T-helper 1 cell treated with Interleukin-12 subunit alpha and Interleukin-12 subunit beta and Interleukin-4 antibody, amounts not matched to agents 30 μg/mL and 1 μg/mL, for 36 hours (primary cell): ENCODE measurements around the gene LTA4H.

Experiments used
- H3K27ac Mint-ChIP-seq: one replicate; pipeline ENCODE4 v1.8.0; 2021; ENCODE audit warnings: mild to moderate bottlenecking, mixed read lengths
- H3K27me3 Mint-ChIP-seq: one replicate; pipeline ENCODE4 v1.8.0; 2021; ENCODE audit warnings: low read depth, mixed read lengths
- H3K36me3 Mint-ChIP-seq: one replicate; pipeline ENCODE4 v1.8.0; 2021; ENCODE audit warnings: low read depth, mixed read lengths
- H3K4me1 Mint-ChIP-seq: one replicate; pipeline ENCODE4 v1.8.0; 2021; ENCODE audit warnings: low read depth, mixed read lengths
- H3K4me3 Mint-ChIP-seq: one replicate; pipeline ENCODE4 v1.8.0; 2021; ENCODE audit warnings: mild to moderate bottlenecking, moderate library complexity, mixed read lengths
- H3K9me3 Mint-ChIP-seq: one replicate; pipeline ENCODE4 v1.8.0; 2021; ENCODE audit warnings: mixed read lengths

Gene LTA4H

DNA sequence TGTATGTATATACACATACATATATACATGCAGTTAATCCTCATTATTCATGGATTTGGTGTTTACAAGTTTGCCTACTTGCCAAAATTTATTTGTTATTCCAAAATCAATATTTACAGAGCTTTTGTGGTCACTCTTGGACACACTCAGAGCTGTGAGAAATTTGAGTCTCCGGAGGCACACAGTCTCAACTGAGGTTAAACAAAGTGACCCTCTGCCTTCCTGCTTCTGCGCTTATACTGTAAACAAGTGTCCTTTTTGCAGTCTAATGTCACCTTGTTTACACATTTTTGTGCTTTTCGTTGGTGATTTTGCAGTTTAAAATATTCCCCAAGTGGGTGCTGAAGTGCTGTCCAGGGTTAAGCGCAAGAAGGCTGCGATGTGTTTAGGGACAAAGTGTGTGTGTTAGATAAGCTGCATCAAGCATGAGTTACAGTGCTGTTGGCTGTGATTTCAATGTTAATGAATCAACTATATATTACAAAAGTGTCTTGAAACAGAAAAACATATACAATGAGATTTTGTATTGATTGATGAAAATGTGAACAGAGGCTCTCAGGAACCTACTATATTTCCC, 13.1 kb upstream of the LTA4H start:
- H3K36me3 Mint-ChIP-seq = peaks cover 3% of the 10 kb centered on the region
- H3K27me3 Mint-ChIP-seq = no peaks in the 10 kb centered on the region
- peaks cover 22% of the 10 kb centered on the region for H3K9me3 Mint-ChIP-seq
- peaks cover 39% of the 10 kb centered on the region for H3K4me1 Mint-ChIP-seq
- peak overlapping the region; percentile 83 for H3K27ac Mint-ChIP-seq
- peak overlapping the region; percentile 46 for H3K4me3 Mint-ChIP-seq

DNA sequence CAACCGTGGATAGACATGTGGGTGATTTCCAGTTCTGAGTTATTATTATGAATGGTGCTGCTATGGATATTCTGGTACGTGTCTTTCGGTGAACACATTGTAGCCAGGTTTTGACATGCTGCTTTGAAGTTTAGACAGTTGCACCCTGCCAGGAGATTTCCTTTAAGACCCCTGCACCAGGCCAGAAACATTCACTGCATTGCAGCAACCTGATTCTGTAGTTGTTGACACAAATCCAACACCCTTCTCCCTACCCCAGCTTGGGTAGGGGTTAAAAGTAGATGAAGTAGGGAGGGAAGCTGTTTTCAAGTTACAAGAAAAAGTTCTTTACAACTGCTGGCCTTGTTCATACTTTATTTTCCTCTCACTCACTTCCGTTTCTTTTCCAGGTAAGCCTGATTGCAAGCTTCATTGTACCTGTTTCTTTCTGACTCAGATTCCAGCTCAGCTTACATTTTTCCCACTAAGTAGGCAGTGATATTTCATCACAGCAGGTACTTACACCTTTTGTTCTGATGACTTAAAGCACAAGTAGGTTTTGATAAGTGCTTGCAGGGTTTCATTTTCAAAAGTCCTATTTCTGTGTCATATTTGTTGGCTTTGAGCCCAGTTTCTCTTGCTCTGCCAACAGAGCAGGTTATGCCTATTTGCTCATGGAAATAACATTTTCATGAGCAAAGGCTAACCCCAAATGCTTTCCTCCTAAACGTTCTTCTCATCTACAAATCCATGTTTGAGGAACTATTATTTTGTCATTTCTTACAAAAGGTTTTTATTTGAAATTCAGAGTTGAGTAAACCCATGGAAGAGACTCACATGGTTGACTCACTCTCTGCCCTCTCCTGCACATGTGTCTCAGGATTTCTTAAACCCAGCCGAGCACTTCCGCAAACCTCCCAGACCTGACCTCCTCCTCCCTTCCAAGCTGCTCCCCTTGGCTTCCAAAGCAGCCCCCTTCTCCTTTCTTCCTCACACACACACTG, 12.1 kb upstream of the LTA4H start:
- Mint-ChIP-seq H3K9me3 (peaks cover 12% of the 10 kb centered on the region), H3K27ac (peak overlapping the region; percentile 83), H3K4me3 (peak overlapping the region; percentile 46), H3K4me1 (peaks cover 39% of the 10 kb centered on the region), H3K36me3 (peaks cover 3% of the 10 kb centered on the region), H3K27me3 (no peaks in the 10 kb centered on the region)

DNA sequence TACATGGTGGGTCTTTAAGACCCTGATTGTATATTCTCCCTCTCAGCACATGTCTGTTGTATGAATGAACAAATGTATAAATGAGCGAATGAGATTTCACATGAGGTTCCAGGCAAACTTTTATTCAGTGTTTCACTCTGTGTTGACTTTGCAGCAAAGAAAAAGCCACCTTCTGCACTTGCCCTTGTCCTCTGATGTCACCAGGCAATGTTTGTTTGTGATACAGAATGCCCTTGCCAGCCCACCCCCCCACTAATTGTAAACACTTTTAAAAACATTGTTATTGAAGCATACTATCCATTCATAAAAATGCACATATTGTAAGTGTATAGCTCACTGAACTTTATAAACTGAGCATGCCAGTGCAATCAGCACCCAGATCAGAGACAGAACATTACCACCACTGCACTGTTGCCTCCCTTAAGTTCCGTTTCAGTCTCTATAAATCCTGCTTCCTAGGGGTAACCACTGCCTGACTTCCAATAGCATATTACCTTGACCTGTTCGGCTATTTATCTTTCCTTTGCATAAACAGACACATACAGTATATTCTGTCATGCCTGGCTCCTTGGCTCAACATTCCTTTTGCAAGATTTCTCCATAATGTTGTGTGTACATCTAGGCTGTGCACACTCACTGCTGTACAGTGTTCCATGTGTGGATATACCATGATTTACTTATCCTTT, 11.3 kb upstream of the LTA4H start:
- Mint-ChIP-seq H3K9me3 (peaks cover 7% of the 10 kb centered on the region), H3K27me3 (no peaks in the 10 kb centered on the region), H3K4me1 (peaks cover 39% of the 10 kb centered on the region), H3K36me3 (peaks cover 3% of the 10 kb centered on the region), H3K4me3 (peak overlapping the region; percentile 9), H3K27ac (peak overlapping the region; percentile 83)

DNA sequence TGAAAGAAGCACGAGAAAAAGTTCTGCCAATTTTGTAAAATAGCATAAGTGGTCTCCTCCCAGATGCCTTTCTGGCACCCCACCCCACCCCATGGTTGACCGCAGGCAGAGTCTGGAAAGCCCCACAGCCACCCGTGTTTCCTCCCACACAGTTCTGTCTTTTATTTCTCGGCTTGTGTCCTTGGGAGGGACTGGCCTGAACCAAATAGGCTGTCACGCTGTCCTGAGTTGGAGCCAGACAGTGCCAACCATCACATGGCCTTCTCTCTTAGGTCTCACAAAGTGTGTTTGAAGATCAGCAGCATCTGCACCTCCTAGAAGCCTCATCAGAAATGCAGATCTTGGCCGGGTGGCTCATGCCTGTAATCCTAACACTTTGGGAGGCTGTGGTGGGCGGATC, 10.2 kb upstream of the LTA4H start:
- Mint-ChIP-seq H3K9me3 (peaks cover 7% of the 10 kb centered on the region), H3K27me3 (no peaks in the 10 kb centered on the region), H3K27ac (no peak overlapping the region), H3K4me3 (no peak overlapping the region), H3K4me1 (peaks cover 39% of the 10 kb centered on the region), H3K36me3 (no peaks in the 10 kb centered on the region)

DNA sequence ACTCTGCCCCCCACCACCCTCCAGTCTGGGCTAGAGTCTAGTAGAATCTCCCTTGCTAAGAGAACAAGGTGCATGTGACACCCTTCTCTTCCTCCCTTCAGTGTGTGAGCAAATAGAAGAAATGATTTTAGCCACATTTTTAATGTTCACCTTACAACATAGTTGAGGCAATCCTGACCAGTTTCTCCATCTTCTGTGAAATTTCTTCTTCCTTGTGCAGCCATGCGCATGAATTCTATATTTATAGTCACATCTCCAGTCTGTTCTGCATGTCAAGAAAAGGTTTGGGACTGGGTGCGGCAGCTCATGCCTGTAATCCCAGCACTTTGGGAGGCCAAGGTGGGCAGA, 9.5 kb upstream of the LTA4H start:
- peaks cover 39% of the 10 kb centered on the region for H3K4me1 Mint-ChIP-seq
- no peaks in the 10 kb centered on the region for H3K36me3 Mint-ChIP-seq
- peak overlapping the region; percentile 16 for H3K27ac Mint-ChIP-seq
- H3K9me3 Mint-ChIP-seq = peaks cover under 1% of the 10 kb centered on the region
- H3K4me3 Mint-ChIP-seq = no peak overlapping the region
- no peaks in the 10 kb centered on the region for H3K27me3 Mint-ChIP-seq

DNA sequence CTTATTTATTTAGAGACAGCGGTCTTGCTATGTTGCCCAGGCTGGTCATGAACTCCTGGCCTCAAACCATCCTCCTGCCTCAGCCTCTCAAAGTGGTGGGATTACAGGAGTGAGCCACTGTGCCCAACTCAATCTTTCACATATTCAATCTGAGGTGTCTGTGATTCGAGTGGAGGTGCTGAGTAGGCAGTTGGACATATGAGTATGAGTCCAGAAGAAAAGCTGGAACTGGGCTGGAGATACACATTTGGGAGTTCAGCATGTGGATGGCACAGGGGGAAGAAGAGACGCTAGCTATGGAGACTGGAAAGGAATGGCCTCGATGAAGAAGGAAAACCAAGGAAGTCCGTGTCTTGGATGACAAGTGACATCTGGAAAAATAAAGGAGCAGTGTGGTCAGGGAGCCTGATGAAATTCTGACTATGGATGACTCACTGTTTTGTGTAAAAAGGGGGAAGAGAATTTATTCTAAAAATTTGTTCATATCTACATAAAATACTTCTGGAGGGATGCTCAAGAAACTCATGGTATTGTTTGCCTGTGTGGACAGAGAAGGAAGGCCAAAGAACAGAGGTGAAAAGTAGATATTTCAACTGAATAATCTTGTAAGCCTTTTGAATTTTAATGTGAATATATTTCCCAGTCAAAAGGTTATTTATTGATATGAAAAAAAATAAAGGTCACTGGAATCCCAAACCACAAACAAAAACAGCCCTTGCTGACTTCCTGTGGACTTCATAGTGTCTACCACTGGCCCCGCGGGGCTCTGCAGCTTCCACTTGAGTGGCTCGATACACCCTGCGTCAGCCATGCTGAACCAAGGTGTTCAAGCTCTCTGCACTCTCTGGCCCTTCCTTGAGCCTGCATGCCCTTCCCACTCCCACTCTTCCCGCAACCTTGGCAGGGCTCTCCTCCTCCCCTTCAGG, 8.9 kb upstream of the LTA4H start:
- Mint-ChIP-seq H3K9me3 (no peaks in the 10 kb centered on the region), H3K27ac (peak overlapping the region; percentile 16), H3K27me3 (no peaks in the 10 kb centered on the region), H3K36me3 (no peaks in the 10 kb centered on the region), H3K4me1 (peaks cover 35% of the 10 kb centered on the region), H3K4me3 (no peak overlapping the region)

DNA sequence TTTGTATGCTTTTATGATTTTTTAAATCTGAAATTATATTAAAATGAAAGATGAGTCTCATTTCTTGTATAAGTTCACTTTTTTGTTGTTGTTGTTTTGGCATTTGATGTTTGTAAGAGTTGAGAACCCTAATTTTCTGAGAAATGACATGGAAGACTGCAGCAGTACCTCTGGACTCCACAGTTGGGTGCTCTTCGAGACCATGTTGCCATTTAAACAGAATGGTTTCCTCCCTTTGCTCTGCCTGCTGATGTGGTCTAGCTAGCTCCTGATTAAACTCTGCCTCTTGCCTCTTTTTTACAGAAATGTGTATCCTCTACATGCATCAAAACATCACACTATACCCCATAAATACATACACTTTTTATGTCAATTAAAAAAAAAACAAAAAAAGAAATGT, 5.8 kb upstream of the LTA4H start:
- Mint-ChIP-seq H3K4me3 (no peak overlapping the region), H3K4me1 (peaks cover 10% of the 10 kb centered on the region), H3K27ac (no peak overlapping the region), H3K9me3 (no peaks in the 10 kb centered on the region), H3K36me3 (no peaks in the 10 kb centered on the region), H3K27me3 (no peaks in the 10 kb centered on the region)

DNA sequence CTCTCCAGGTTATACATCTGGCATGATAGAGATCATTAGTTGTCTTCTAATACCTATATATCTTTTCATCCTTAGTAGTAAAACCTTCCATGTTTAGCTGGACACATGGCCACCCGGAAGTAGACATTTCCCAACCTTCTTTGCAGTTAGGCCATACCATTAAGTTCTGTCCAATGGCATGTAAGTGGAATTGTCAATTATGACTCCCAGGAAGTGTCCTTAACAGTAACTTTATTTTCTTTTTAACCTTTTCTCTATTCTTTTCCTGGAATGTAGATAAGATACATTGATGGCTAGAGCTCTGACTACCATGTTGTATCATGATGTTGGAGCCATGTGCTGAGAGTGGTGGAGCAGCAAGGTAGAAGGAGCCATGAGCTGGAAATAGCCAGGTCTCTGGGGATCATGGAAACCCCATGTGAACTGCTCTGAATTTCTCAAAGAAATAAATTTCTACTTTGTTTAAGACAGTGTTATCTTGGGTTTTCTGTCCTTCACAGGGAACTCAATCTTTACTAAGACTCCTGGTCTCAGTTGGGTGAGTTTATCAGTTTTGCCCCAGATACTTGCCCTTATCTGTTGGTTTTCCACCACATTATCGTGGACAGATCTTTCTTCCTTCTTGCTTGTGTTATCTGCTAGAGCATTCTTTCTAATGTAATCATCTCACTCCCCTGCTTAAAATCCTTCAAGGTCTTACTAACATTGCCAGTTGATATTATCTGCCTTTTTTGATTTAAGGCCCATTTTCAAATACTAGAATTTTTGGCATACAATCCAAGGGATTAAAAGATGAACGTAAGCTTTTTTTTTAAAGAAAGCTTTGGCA, 5.1 kb upstream of the LTA4H start:
- no peaks in the 10 kb centered on the region for H3K27me3 Mint-ChIP-seq
- no peak overlapping the region for H3K27ac Mint-ChIP-seq
- no peaks in the 10 kb centered on the region for H3K36me3 Mint-ChIP-seq
- no peaks in the 10 kb centered on the region for H3K9me3 Mint-ChIP-seq
- peaks cover 10% of the 10 kb centered on the region for H3K4me1 Mint-ChIP-seq
- no peak overlapping the region for H3K4me3 Mint-ChIP-seq

DNA sequence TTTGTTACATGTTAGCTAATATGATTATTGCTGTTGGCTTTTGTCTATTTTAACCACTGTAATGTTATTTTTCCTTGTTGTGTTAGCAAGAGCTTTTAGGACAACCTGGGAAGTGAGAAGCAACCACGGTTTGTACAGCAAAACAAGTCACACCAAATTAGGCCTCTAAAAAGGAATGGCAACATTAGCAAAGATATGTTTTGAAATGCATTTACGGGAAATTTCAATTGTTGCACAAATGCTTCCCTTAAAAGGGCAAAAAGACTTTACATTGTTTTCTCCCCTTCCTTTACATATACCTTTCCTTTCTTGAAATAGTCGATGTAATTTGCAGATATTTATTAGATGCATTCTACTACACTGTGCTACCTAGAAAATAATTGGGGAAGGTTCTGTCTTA, 4.1 kb upstream of the LTA4H start:
- Mint-ChIP-seq H3K27ac (no peak overlapping the region), H3K9me3 (no peaks in the 10 kb centered on the region), H3K36me3 (no peaks in the 10 kb centered on the region), H3K4me3 (no peak overlapping the region), H3K27me3 (no peaks in the 10 kb centered on the region), H3K4me1 (peaks cover 6% of the 10 kb centered on the region)

DNA sequence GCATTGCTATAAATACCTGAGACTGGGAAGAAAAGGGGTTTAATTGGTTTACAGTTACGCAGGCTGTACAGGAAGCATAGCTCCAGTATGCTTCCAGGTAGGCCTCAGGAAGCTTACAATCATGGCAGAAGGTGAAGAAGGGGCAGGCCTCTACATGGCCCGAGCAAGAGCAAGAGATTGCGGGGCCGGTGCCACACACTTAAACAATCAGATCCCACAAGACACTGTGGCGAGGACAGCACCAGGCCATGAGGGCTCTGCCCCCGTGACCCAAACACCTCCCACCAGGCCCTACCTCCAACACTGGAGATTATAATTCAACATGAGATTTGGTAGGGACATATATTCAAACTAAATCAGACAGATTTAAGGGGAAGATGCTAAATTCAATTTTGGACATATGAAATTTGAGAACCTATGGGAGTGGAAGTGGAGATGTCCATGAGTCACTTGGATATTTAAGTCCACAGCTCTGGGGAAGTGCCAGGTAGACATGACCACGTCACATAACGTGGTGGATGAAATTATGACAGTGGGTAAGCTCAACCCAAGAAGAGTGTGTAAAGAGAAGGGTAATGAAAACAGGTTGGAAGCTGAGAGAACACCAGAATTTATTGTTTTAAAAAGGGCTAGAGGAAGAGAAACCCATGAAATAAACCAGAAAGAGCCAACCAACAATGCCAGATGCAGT, 1.5 kb upstream of the LTA4H start:
- no peaks in the 10 kb centered on the region for H3K27me3 Mint-ChIP-seq
- no peak overlapping the region for H3K27ac Mint-ChIP-seq
- no peaks in the 10 kb centered on the region for H3K9me3 Mint-ChIP-seq
- peaks cover 2% of the 10 kb centered on the region for H3K36me3 Mint-ChIP-seq
- H3K4me3 Mint-ChIP-seq = no peak overlapping the region
- H3K4me1 Mint-ChIP-seq = peaks cover 5% of the 10 kb centered on the region

DNA sequence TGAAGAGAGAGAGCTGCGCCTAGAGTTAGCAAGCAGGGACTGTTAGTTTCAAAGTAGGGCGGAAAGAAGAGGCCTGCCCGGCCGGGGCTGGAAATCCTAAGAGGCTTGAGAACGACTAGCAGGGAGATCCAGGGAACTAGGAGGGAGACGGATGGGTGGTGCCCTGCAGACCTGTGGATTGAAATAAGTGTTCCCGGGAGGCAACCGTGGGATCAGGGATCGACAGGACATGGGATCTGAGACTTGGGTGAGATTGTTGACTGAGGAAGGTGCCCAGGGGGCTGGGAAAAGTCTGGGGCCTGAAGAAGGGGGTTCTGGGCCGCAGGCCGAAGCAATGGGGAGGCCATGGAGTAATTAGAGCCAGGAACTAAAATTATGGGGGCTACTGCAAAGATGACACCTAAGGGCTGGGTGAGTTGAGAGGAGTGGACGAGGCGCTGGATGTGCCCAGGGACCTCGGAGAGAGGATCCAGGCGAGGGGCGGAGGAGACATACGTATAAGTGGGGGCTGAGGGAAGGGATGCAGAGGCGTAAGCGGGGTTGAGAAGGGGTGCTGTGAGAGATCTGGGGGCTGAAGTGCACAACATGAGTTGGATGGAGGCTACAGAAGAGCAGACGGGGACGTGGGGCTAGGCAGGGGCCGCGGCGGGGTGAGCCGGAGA, 635 bp downstream of the LTA4H start:
- H3K4me1 Mint-ChIP-seq = peaks cover 13% of the 10 kb centered on the region
- H3K9me3 Mint-ChIP-seq = no peaks in the 10 kb centered on the region
- no peaks in the 10 kb centered on the region for H3K27me3 Mint-ChIP-seq
- no peak overlapping the region for H3K4me3 Mint-ChIP-seq
- H3K27ac Mint-ChIP-seq = no peak overlapping the region
- peaks cover 6% of the 10 kb centered on the region for H3K36me3 Mint-ChIP-seq

DNA sequence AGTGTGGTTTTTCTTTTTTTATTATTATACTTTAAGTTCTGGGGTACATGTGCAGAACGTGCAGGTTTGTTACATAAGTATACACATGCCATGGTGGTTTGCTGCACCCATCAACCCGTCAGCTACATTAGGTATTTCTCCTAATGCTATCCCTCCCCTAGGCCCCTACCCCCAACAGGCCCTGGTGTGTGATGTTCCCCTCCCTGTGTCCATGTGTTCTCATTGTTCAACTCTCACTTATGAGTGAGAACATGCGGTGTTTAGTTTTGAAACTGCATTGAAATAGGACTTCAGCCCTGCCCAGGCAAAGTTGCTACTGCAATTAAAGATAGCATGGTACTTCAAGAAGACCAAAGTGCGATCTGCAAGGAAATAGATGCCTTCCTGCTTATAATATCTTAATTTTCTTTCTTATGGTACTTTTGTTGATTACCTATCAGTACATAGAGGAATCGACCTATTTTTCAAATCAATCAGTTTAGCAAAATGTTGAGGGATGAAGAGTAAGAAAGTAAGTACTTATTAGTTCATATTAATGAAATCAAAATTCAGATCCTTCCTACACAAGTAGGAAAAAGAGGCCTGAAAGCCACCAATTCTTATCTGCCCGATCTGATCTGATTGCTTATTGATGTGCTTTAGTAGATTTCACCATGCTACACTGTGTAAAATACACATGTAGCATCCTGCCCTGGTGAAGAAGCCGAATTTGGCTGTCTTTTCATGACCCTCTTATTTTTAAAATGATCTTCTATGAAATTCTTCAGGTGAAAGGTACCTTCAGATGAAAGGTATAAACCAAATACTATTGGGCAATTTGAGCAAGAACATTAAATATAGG, 1.6 kb downstream of the LTA4H start:
- no peaks in the 10 kb centered on the region for H3K27me3 Mint-ChIP-seq
- no peak overlapping the region for H3K4me3 Mint-ChIP-seq
- no peak overlapping the region for H3K27ac Mint-ChIP-seq
- peaks cover 14% of the 10 kb centered on the region for H3K4me1 Mint-ChIP-seq
- H3K36me3 Mint-ChIP-seq = peaks cover 7% of the 10 kb centered on the region
- H3K9me3 Mint-ChIP-seq = no peaks in the 10 kb centered on the region
